Thoracic aorta (tissue), 2 donors: ENCODE data around the gene BMPER. TPM values are rescaled to one million over a fixed set of nuclear protein-coding genes. Genes with fewer than 3 reads are reported as not detected.

Experiments used
- ATAC-seq: fragments of 150-250 bp; one replicate; pipeline ENCODE4 v1.8.0; 2017; ENCODE audit warnings: low read depth; ENCODE audit not compliant: insufficient number of reproducible peaks, low FRiP score
- DNase-seq: peaks from one replicate; pipeline ENCODE4 v3.0.0-alpha.2; 2020; ENCODE audit warnings: low spot score
- H3K27ac ChIP-seq, 2 donors: fragments of 200-600 bp; sonication (generic); 1 replicate in 1 of 2; 2 replicates in 1 of 2; pipeline ENCODE4 v1.5.1; 2016; ENCODE audit warnings: mild to moderate bottlenecking in 2 of 2, moderate library complexity in 2 of 2
- H3K27me3 ChIP-seq: fragments of 200-600 bp; sonication (generic); replicated peaks from 2 replicates; pipeline ENCODE4 v1.6.0; 2016; ENCODE audit warnings: mild to moderate bottlenecking; ENCODE audit not compliant: insufficient read depth
- H3K36me3 ChIP-seq: fragments of 200-600 bp; sonication (generic); one replicate; pipeline ENCODE4 v1.5.1; 2016
- H3K4me1 ChIP-seq, 2 donors: fragments of 200-600 bp; sonication (generic); 1 replicate in 1 of 2; 2 replicates in 1 of 2; pipeline versions ENCODE4 v1.5.1 to v1.6.0; 2016; ENCODE audit warnings: low read depth in 2 of 2, mild to moderate bottlenecking in 1 of 2; ENCODE audit not compliant: control insufficient read depth in 1 of 2
- H3K4me3 ChIP-seq: fragments of 200-600 bp; sonication (generic); 2 replicates; pipeline ENCODE4 v1.5.1; 2016; ENCODE audit warnings: mild to moderate bottlenecking
- H3K9me3 ChIP-seq: fragments of 200-600 bp; sonication (generic); 2 replicates; pipeline ENCODE4 v1.5.1; 2016
- CTCF ChIP-seq: fragments of 200-600 bp; sonication (generic); IDR thresholded peaks from one replicate; pipeline ENCODE4 v1.5.1; 2019; ENCODE audit warnings: antibody characterized with exemption
- total RNA-seq, 2 donors: library from RNA; depleted of rRNA; stranded (reverse); fragments of >200 nt; gene quantifications; one replicate each; pipeline versions ENCODE4 v1.1.0 to v1.2.3, GENCODE V29; 2016

BMPER gene
- total RNA-seq, 2 donors from 2014 or later: 0.54 to 2.3 TPM

DNA sequence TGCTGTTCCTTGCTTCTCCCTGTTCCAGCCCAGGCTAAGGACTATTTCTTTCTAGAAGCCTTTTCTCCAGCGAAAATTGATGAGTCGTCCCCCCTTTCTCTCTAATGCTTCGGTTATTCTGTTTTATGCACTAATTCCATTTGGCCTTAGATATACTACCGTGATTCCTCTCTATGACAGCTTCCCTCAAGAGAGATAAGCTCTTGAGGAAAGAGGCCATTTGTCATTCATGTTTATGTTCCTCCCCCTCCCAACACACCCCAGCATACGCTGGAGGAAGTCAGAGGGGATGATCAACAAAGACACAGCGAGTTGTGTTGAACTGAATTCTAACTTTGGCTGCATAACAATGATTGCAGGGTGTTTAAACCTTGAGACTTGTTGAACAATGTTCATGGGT, 198.8 kb downstream of the BMPER start:
- Histone ChIP-seq H3K27ac (no peak overlapping the region), H3K4me1 (no peaks in the 10 kb centered on the region), H3K27me3 (no peaks in the 10 kb centered on the region), H3K36me3 (no peaks in the 10 kb centered on the region), H3K9me3 (no peaks in the 10 kb centered on the region), H3K4me3 (no peak overlapping the region)
- no peak for DNase-seq
- no peak for ATAC-seq
- no peak for TF ChIP-seq CTCF

- no peak for ATAC-seq
- H3K36me3 ChIP-seq: no peaks in the 10 kb centered on the region
- no peaks in the 10 kb centered on the region for H3K27me3 ChIP-seq
- H3K9me3 ChIP-seq: no peaks in the 10 kb centered on the region
- H3K4me3 ChIP-seq: no peak overlapping the region
- no peaks in the 10 kb centered on the region for H3K4me1 ChIP-seq
- DNase-seq: no peak
- TF ChIP-seq CTCF: no peak
- H3K27ac ChIP-seq: no peak overlapping the region
Measured at GRCh38 chr7:34104992-34105391, 199.7 kb downstream of the BMPER start.

DNA sequence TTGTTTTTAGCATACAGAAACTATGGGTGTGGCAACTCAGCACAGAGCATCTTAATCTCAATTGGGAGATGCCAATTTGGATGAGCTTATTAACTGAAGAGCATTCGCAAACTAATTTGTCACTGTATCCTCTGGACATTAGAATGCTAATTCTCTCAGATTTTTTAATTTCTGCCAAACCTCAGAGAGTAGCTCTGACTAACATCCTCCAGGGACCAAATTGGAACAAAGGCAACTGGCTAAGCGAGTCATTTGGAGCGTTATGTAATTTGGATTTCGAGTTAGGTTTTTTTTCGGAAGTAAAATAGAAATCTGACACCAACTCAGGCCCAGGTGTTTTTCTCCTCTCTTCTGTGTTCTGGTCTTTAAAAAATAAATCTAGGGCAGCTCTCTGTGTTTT, 201.9 kb downstream of the BMPER start:
- Histone ChIP-seq H3K9me3 (no peaks in the 10 kb centered on the region), H3K4me1 (no peaks in the 10 kb centered on the region), H3K27ac (no peak overlapping the region), H3K27me3 (no peaks in the 10 kb centered on the region), H3K4me3 (no peak overlapping the region), H3K36me3 (no peaks in the 10 kb centered on the region)
- no peak for TF ChIP-seq CTCF
- DNase-seq: no peak
- no peak for ATAC-seq

GRCh38 chr7:34108165-34108564, 202.8 kb downstream of the BMPER start:
- no peak for TF ChIP-seq CTCF
- no peak for ATAC-seq
- Histone ChIP-seq H3K36me3 (no peaks in the 10 kb centered on the region), H3K4me1 (no peaks in the 10 kb centered on the region), H3K9me3 (no peaks in the 10 kb centered on the region), H3K4me3 (no peak overlapping the region), H3K27me3 (no peaks in the 10 kb centered on the region), H3K27ac (no peak overlapping the region)
- no peak for DNase-seq

GRCh38 chr7:34109936-34110780, 204.8 kb downstream of the BMPER start:
- Histone ChIP-seq H3K27ac (no peak overlapping the region), H3K4me3 (no peak overlapping the region), H3K4me1 (no peaks in the 10 kb centered on the region), H3K9me3 (no peaks in the 10 kb centered on the region), H3K36me3 (no peaks in the 10 kb centered on the region), H3K27me3 (no peaks in the 10 kb centered on the region)
- TF ChIP-seq CTCF: no peak
- DNase-seq (no peak), ATAC-seq (no peak)
